Astrocyte (in vitro differentiated cells and primary cell): Measurements from ENCODE around the gene RPS6KA3. TPM values are rescaled to one million over a fixed set of nuclear protein-coding genes. Genes with fewer than 3 reads are reported as not detected.

ENCODE experiments used
- DNase-seq: peaks from one replicate; pipeline ENCODE4 v3.0.0-alpha.2; 2010; ENCODE audit warnings: low read depth
- FAIRE-seq: peaks from 2 replicates; lab custom pipeline; 2011; peaks lifted over from hg19 to GRCh38; lab: Jason Lieb, UNC
- H2AFZ ChIP-seq: 2 replicates; pipeline ENCODE4 v1.6.0; 2012; ENCODE audit warnings: low read depth, low read length, inconsistent platforms
- H3K27ac ChIP-seq: 2 replicates; pipeline ENCODE4 v1.5.1; 2011; ENCODE audit warnings: low read depth, low read length, inconsistent platforms
- H3K27me3 ChIP-seq: 2 replicates; pipeline ENCODE4 v1.6.0; 2011; ENCODE audit warnings: low read length, inconsistent platforms; ENCODE audit not compliant: insufficient read depth
- H3K36me3 ChIP-seq: 2 replicates; pipeline ENCODE4 v1.5.1; 2011; ENCODE audit warnings: low read length, inconsistent platforms; ENCODE audit not compliant: insufficient read depth
- H3K4me1 ChIP-seq: 2 replicates; pipeline ENCODE4 v1.5.1; 2011; ENCODE audit warnings: low read length, inconsistent platforms; ENCODE audit not compliant: insufficient read depth
- H3K4me2 ChIP-seq: 2 replicates; pipeline ENCODE4 v1.6.0; 2012; ENCODE audit warnings: low read length, inconsistent platforms
- H3K4me3 ChIP-seq: 2 replicates; pipeline ENCODE4 v1.5.1; 2011; ENCODE audit warnings: low read depth, mild to moderate bottlenecking, low read length, inconsistent platforms; ENCODE audit not compliant: insufficient read depth
- H3K79me2 ChIP-seq: 2 replicates; pipeline ENCODE4 v1.6.0; 2012; ENCODE audit warnings: mild to moderate bottlenecking, low read length, inconsistent platforms; ENCODE audit not compliant: insufficient read depth
- H3K9ac ChIP-seq: 2 replicates; pipeline ENCODE4 v1.6.0; 2012; ENCODE audit warnings: mild to moderate bottlenecking, low read length, inconsistent platforms
- H3K9me3 ChIP-seq: 2 replicates; pipeline ENCODE4 v1.5.1; 2012; ENCODE audit warnings: low read depth, mild to moderate bottlenecking, low read length, inconsistent platforms; ENCODE audit not compliant: insufficient read depth
- H4K20me1 ChIP-seq: 2 replicates; pipeline ENCODE4 v1.6.0; 2012; ENCODE audit warnings: low read length, inconsistent platforms; ENCODE audit not compliant: insufficient read depth
- H3K27ac Mint-ChIP-seq: one replicate; pipeline ENCODE4 v1.8.0; 2021; ENCODE audit warnings: mild to moderate bottlenecking, mixed read lengths; ENCODE audit not compliant: unreplicated experiment
- H3K27me3 Mint-ChIP-seq: one replicate; pipeline ENCODE4 v1.8.0; 2021; ENCODE audit warnings: low read depth, mixed read lengths; ENCODE audit not compliant: unreplicated experiment
- H3K36me3 Mint-ChIP-seq: one replicate; pipeline ENCODE4 v1.8.0; 2021; ENCODE audit warnings: low read depth, mixed read lengths; ENCODE audit not compliant: unreplicated experiment
- H3K4me1 Mint-ChIP-seq: one replicate; pipeline ENCODE4 v1.8.0; 2021; ENCODE audit warnings: low read depth, mixed read lengths; ENCODE audit not compliant: unreplicated experiment
- H3K4me3 Mint-ChIP-seq: one replicate; pipeline ENCODE4 v1.8.0; 2021; ENCODE audit warnings: mild to moderate bottlenecking, moderate library complexity, mixed read lengths; ENCODE audit not compliant: unreplicated experiment
- H3K9me3 Mint-ChIP-seq: one replicate; pipeline ENCODE4 v1.8.0; 2021; ENCODE audit warnings: mild to moderate bottlenecking, mixed read lengths; ENCODE audit not compliant: unreplicated experiment
- EZH2 ChIP-seq: IDR thresholded peaks from 2 replicates; pipeline ENCODE4 v1.6.1; 2012; ENCODE audit warnings: mild to moderate bottlenecking, low read length, inconsistent platforms; ENCODE audit not compliant: insufficient read depth
- total RNA-seq: library from RNA; stranded (reverse); gene quantifications from 2 replicates; pipeline ENCODE4 v1.2.1, GENCODE V29; 2021
- TF ChIP-seq, protein P1 (sequence below): IDR thresholded peaks from 2 replicates; pipeline ENCODE4 v1.5.1; 2011; ENCODE audit warnings: low read depth, mild to moderate bottlenecking, inconsistent platforms, low read length, moderate library complexity; ENCODE audit not compliant: insufficient read depth

The RPS6KA3 gene
- total RNA-seq, 1 donor from 2014 or later = 34.3 TPM

GRCh38 chrX:20181598-20182329 is 84.9 kb downstream of the RPS6KA3 start:
- Histone ChIP-seq H3K27me3 (no peaks in the 10 kb centered on the region), H3K4me2 (no peak overlapping the region), H3K4me3 (no peak overlapping the region), H3K36me3 (peaks cover 7% of the 10 kb centered on the region), H3K4me1 (no peaks in the 10 kb centered on the region), H2AFZ (no peak overlapping the region), H4K20me1 (no peaks in the 10 kb centered on the region), H3K9ac (no peak overlapping the region), H3K27ac (no peak overlapping the region), H3K79me2 (no peaks in the 10 kb centered on the region), H3K9me3 (no peaks in the 10 kb centered on the region)
- Mint-ChIP-seq H3K9me3 (no peaks in the 10 kb centered on the region), H3K27ac (no peak overlapping the region), H3K36me3 (no peaks in the 10 kb centered on the region), H3K4me3 (no peak overlapping the region), H3K4me1 (peaks cover 4% of the 10 kb centered on the region), H3K27me3 (no peaks in the 10 kb centered on the region)
- no peak for DNase-seq
- peak; percentile 78 for FAIRE-seq
- no peak for TF ChIP-seq EZH2
- TF ChIP-seq, protein P1, sequence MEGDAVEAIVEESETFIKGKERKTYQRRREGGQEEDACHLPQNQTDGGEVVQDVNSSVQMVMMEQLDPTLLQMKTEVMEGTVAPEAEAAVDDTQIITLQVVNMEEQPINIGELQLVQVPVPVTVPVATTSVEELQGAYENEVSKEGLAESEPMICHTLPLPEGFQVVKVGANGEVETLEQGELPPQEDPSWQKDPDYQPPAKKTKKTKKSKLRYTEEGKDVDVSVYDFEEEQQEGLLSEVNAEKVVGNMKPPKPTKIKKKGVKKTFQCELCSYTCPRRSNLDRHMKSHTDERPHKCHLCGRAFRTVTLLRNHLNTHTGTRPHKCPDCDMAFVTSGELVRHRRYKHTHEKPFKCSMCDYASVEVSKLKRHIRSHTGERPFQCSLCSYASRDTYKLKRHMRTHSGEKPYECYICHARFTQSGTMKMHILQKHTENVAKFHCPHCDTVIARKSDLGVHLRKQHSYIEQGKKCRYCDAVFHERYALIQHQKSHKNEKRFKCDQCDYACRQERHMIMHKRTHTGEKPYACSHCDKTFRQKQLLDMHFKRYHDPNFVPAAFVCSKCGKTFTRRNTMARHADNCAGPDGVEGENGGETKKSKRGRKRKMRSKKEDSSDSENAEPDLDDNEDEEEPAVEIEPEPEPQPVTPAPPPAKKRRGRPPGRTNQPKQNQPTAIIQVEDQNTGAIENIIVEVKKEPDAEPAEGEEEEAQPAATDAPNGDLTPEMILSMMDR = no peak

DNA sequence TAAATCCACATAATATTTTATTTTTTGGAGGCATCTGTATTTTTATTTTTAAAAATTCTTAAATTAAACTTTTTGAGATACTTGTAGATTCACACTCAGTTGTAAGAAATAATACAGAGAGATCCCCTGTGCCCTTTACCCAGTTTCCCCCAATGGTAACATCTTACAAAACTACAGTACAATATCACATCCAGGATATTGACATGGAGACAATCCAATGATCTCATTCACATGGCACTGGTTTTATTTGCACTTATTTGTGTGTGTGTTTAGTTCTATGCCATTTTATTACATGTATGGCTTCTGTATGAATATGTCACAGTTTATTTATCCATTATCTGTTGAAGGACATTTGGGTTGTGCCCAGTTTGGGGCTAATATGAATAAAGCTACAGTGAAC is 89.6 kb downstream of the RPS6KA3 start:
- H3K27me3 Mint-ChIP-seq = no peaks in the 10 kb centered on the region
- no peak overlapping the region for H3K27ac ChIP-seq
- no peak overlapping the region for H3K4me3 Mint-ChIP-seq
- H3K79me2 ChIP-seq = no peaks in the 10 kb centered on the region
- no peaks in the 10 kb centered on the region for H4K20me1 ChIP-seq
- no peak overlapping the region for H3K9ac ChIP-seq
- no peaks in the 10 kb centered on the region for H3K4me1 ChIP-seq
- no peaks in the 10 kb centered on the region for H3K36me3 Mint-ChIP-seq
- no peak overlapping the region for H3K4me3 ChIP-seq
- H3K27me3 ChIP-seq = no peaks in the 10 kb centered on the region
- peaks cover 4% of the 10 kb centered on the region for H3K4me1 Mint-ChIP-seq
- H3K9me3 ChIP-seq = no peaks in the 10 kb centered on the region
- peaks cover 7% of the 10 kb centered on the region for H3K36me3 ChIP-seq
- H2AFZ ChIP-seq = no peak overlapping the region
- TF ChIP-seq EZH2 = no peak
- TF ChIP-seq, protein P1 = no peak
- no peaks in the 10 kb centered on the region for H3K9me3 Mint-ChIP-seq
- DNase-seq (no peak), FAIRE-seq (no peak)
- no peak overlapping the region for H3K4me2 ChIP-seq
- H3K27ac Mint-ChIP-seq = no peak overlapping the region

DNA sequence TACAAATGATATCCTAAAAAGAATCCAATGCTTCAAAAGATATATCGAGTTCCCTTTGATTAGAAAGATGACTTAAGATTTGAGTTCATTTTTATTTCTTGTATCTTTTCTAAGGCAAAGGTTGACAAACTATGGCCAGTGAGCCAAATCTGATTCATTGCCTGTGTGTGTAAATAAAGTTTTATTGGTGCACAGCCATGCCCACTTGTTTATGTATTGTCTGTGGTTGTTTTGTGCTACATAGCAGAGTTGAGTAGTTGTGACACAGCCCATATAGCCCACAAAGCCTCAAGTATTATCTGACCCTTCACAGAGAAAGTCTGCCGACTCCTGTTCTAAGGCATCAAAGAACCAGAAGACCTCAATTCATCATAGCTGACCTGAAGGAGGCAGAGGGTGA is 92.9 kb downstream of the RPS6KA3 start:
- Histone ChIP-seq H3K27ac (no peak overlapping the region), H3K4me1 (no peaks in the 10 kb centered on the region), H3K79me2 (no peaks in the 10 kb centered on the region), H3K4me3 (no peak overlapping the region), H3K27me3 (no peaks in the 10 kb centered on the region), H3K4me2 (no peak overlapping the region), H3K9me3 (no peaks in the 10 kb centered on the region), H2AFZ (no peak overlapping the region), H3K36me3 (peaks cover 13% of the 10 kb centered on the region), H4K20me1 (no peaks in the 10 kb centered on the region), H3K9ac (no peak overlapping the region)
- Mint-ChIP-seq H3K4me3 (no peak overlapping the region), H3K27ac (no peak overlapping the region), H3K4me1 (no peaks in the 10 kb centered on the region), H3K27me3 (no peaks in the 10 kb centered on the region), H3K36me3 (no peaks in the 10 kb centered on the region), H3K9me3 (no peaks in the 10 kb centered on the region)
- DNase-seq (no peak), FAIRE-seq (peak; percentile 62)
- TF ChIP-seq, protein P1 = no peak
- TF ChIP-seq EZH2 = no peak
